Measurements from ENCODE around the gene MOV10. TPM values are rescaled to one million over a fixed set of nuclear protein-coding genes. Genes with fewer than 3 reads are reported as not detected.

MOV10 gene
- total and polyA plus RNA-seq, 2 of the 8 experiments (the other 6 are each of a cell fraction or from before 2014, with no cell fraction given): 57.3 to 109 TPM

- TF ChIP-seq TAF7 (optimal IDR thresholded peaks at IDR 0.05; ENCODE audit: borderline replicate concordance, low read depth, low read length) (no peak), USF2 (IDR thresholded peaks at IDR 0.05; ENCODE audit: low read length) (no peak), CHD7 (IDR thresholded peaks at IDR 0.05; ENCODE audit: insufficient replicate concordance, low read length) (no peak), BACH1 (IDR thresholded peaks at IDR 0.05; ENCODE audit: low read length) (no peak), RAD21 (IDR thresholded peaks at IDR 0.05 in 1 of 2, conservative IDR thresholded peaks at IDR 0.05 in 1 of 2; ENCODE audit: low read depth in 2 of 2, low read length in 2 of 2) (0 out of 4 replicates have a peak, but pooled peaks of 1 of the 2 experiments have one; percentile 2), GABPA (IDR thresholded peaks at IDR 0.05; ENCODE audit: borderline replicate concordance, insufficient read depth, low read length) (no peak), SIN3A (conservative IDR thresholded peaks at IDR 0.05 in 1 of 2, IDR thresholded peaks at IDR 0.05 in 1 of 2; ENCODE audit: low read depth in 1 of 2, low read length in 2 of 2) (peak; percentile 35 to 64; a peak in 1 of 4 replicates), MAFK (IDR thresholded peaks at IDR 0.05; ENCODE audit: low read depth, low read length) (no peak)
These were observed 30.6 kb downstream of the MOV10 start (continued) for GRCh38 chr1:112704934-112705627.
